GM18508 (cell line): Measurements from ENCODE around the gene SND1.

Experiments used
- ATAC-seq: cut with Tn5 transposase; IDR thresholded peaks from one replicate; pipeline ENCODE4 v1.9.1; 2021; ENCODE audit warnings: moderate number of reproducible peaks; ENCODE audit not compliant: insufficient read depth, unreplicated experiment

SND1 gene

GRCh38 chr7:128074336-128074735 is 422.3 kb downstream of the SND1 start:
- ATAC-seq, result no peak

GRCh38 chr7:128074736-128075135 is 422.7 kb downstream of the SND1 start:
- no peak for ATAC-seq

- no peak for ATAC-seq
Observed at GRCh38 chr7:128075242-128076095, 423.5 kb downstream of the SND1 start.

- no peak for ATAC-seq
Observed at GRCh38 chr7:128076196-128076795, 424.3 kb downstream of the SND1 start.

- no peak for ATAC-seq
Observed at GRCh38 chr7:128076796-128077271, 424.8 kb downstream of the SND1 start.

- ATAC-seq, result no peak
Observed at GRCh38 chr7:128078309-128078708, 426.3 kb downstream of the SND1 start.

- ATAC-seq, result no peak
Observed at GRCh38 chr7:128080169-128080568, 428.2 kb downstream of the SND1 start.

- ATAC-seq, result no peak
Observed at GRCh38 chr7:128081351-128081750, 429.4 kb downstream of the SND1 start.

- no peak for ATAC-seq
Observed at GRCh38 chr7:128081808-128082207, 429.8 kb downstream of the SND1 start.

- no peak for ATAC-seq
Observed at GRCh38 chr7:128082431-128082830, 430.4 kb downstream of the SND1 start.

GRCh38 chr7:128084896-128085608 is 433.1 kb downstream of the SND1 start:
- no peak for ATAC-seq

- ATAC-seq, result no peak
Observed at GRCh38 chr7:128090492-128090891, 438.5 kb downstream of the SND1 start.

- no peak for ATAC-seq
Observed at GRCh38 chr7:128091106-128091505, 439.1 kb downstream of the SND1 start.

- no peak for ATAC-seq
Observed at GRCh38 chr7:128092221-128092620, 440.2 kb downstream of the SND1 start.

GRCh38 chr7:128093614-128094570 is 441.9 kb downstream of the SND1 start:
- no peak for ATAC-seq

GRCh38 chr7:128094686-128095085 is 442.7 kb downstream of the SND1 start:
- ATAC-seq, result no peak

GRCh38 chr7:128097211-128097731 is 445.3 kb downstream of the SND1 start:
- no peak for ATAC-seq

GRCh38 chr7:128098629-128099028 is 446.6 kb downstream of the SND1 start:
- no peak for ATAC-seq

- ATAC-seq, result no peak
Observed at GRCh38 chr7:128099204-128099671, 447.2 kb downstream of the SND1 start.
